BJ (cell line): ENCODE data around the gene TMEM204. TPM values are rescaled to one million over a fixed set of nuclear protein-coding genes. Genes with fewer than 3 reads are reported as not detected.

Experiments
- CTCF ChIA-PET: fragments of 350-600 bp; formaldehyde crosslinking; extraction: SDS; loops from one replicate; lab custom pipeline; 2021; ENCODE audit warnings: antibody characterized with exemption, inconsistent platforms; lab: Yijun Ruan, JAX
- POLR2A ChIA-PET: fragments of 300-600 bp; sonication (Branson Sonifier 250); formaldehyde crosslinking; extraction: SDS; loops from one replicate; lab custom pipeline; 2021; ENCODE audit warnings: antibody characterized with exemption; lab: Charles Lee
- DNase-seq: peaks from one replicate; pipeline ENCODE4 v3.0.0-alpha.2; 2011; ENCODE audit warnings: low read depth
- H3K27me3 ChIP-seq: 2 replicates; pipeline ENCODE4 v1.6.0; 2011; ENCODE audit warnings: low read length; ENCODE audit not compliant: control insufficient read depth, insufficient read depth
- H3K36me3 ChIP-seq: 2 replicates; pipeline ENCODE4 v1.5.1; 2011; ENCODE audit warnings: low read length; ENCODE audit not compliant: control insufficient read depth, insufficient read depth
- H3K4me3 ChIP-seq: 2 replicates; pipeline ENCODE4 v1.5.1; 2011; ENCODE audit warnings: low read depth, mild to moderate bottlenecking, control low read depth, low read length
- polyA plus RNA-seq: library from polyadenylated mRNA; depleted of rRNA; stranded (reverse); fragments of >200 nt; gene quantifications from 2 replicates; pipeline ENCODE4 v1.2.3, GENCODE V29; 2011
- TF ChIP-seq, protein P1 (sequence below): IDR thresholded peaks from 2 replicates; pipeline ENCODE4 v1.5.1; 2011; ENCODE audit warnings: low read depth, mild to moderate bottlenecking, control low read depth, inconsistent platforms, low read length, moderate library complexity; ENCODE audit not compliant: insufficient read depth

TMEM204 gene
- polyA plus RNA-seq, 1 experiment: 81.9 TPM

- TF ChIP-seq, protein P1, sequence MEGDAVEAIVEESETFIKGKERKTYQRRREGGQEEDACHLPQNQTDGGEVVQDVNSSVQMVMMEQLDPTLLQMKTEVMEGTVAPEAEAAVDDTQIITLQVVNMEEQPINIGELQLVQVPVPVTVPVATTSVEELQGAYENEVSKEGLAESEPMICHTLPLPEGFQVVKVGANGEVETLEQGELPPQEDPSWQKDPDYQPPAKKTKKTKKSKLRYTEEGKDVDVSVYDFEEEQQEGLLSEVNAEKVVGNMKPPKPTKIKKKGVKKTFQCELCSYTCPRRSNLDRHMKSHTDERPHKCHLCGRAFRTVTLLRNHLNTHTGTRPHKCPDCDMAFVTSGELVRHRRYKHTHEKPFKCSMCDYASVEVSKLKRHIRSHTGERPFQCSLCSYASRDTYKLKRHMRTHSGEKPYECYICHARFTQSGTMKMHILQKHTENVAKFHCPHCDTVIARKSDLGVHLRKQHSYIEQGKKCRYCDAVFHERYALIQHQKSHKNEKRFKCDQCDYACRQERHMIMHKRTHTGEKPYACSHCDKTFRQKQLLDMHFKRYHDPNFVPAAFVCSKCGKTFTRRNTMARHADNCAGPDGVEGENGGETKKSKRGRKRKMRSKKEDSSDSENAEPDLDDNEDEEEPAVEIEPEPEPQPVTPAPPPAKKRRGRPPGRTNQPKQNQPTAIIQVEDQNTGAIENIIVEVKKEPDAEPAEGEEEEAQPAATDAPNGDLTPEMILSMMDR: no peak
- no peak overlapping the region for H3K4me3 ChIP-seq
- no peaks in the 10 kb centered on the region for H3K36me3 ChIP-seq
- DNase-seq: no peak
- no peaks in the 10 kb centered on the region for H3K27me3 ChIP-seq
- ChIA-PET POLR2A (no interaction called here), CTCF (no interaction called here)
Measured at GRCh38 chr16:1488054-1488601, 45.3 kb upstream of the TMEM204 start.

DNA sequence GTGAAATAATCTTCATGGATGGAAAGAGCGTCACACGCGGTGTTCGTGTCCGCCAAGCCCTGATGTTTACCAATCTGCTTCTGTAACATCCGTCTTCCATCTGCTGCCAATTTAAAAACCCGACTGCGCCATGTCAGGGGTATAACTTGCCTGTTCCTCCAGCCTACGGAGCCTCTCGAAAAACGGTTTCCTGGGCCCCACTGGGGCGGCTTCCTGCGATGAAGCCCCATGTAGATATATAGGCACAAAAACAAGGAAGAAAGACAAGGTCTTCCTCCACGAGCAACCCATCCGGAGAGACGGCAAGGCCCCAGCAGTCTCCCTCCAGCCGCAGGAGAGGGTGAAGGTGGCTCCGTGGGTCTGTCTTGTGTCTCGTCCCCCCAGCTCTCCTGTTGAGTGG lies 44.8 kb upstream of the TMEM204 start, which contains the start of gene PTX4:
PTX4 (minus strand) TSS at position 326 of the 400 bp plus-strand sequence; CDS start at position 291, 35 bp downstream.
- TF ChIP-seq, protein P1: no peak
- CTCF ChIA-PET: no interaction called here
- no peak for DNase-seq
- POLR2A ChIA-PET: no interaction called here
- Histone ChIP-seq H3K27me3 (no peaks in the 10 kb centered on the region), H3K36me3 (no peaks in the 10 kb centered on the region), H3K4me3 (no peak within 1 kb of the TSS)

- DNase-seq: no peak
- TF ChIP-seq, protein P1: no peak
- no peaks in the 10 kb centered on the region for H3K27me3 ChIP-seq
- ChIA-PET POLR2A (no interaction called here), CTCF (no interaction called here)
- H3K4me3 ChIP-seq: no peak overlapping the region
- no peaks in the 10 kb centered on the region for H3K36me3 ChIP-seq
Measured at GRCh38 chr16:1489077-1489476, 44.4 kb upstream of the TMEM204 start.

DNA sequence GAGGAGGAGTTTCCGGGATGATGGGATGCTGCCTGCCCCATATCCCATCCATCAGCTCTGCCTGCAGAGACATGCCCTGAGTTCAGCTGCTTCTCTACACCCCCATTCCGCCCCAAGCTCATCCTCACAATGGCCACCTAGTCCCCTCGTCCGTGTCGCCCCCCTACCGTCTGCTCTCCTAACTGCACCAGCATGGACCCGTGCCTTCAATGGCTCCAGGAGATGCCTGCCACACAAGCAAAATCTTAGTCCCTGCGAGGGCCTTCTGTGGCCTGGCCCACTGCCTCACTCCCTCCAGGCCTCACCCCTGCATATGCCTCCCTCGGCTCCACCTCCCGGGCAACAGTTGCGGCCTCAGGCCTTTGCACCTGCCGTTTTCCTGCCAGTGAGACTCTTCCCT lies 42.1 kb upstream of the TMEM204 start:
- Histone ChIP-seq H3K36me3 (peaks cover 6% of the 10 kb centered on the region), H3K27me3 (no peaks in the 10 kb centered on the region), H3K4me3 (no peak overlapping the region)
- TF ChIP-seq, protein P1: no peak
- POLR2A ChIA-PET: no interaction called here
- CTCF ChIA-PET: interaction anchor here (1.9 kb wide), 1 partner anchor 13 kb away, joined by 4 read pairs; no protein-coding TSS in a partner anchor
- DNase-seq: no peak

DNA sequence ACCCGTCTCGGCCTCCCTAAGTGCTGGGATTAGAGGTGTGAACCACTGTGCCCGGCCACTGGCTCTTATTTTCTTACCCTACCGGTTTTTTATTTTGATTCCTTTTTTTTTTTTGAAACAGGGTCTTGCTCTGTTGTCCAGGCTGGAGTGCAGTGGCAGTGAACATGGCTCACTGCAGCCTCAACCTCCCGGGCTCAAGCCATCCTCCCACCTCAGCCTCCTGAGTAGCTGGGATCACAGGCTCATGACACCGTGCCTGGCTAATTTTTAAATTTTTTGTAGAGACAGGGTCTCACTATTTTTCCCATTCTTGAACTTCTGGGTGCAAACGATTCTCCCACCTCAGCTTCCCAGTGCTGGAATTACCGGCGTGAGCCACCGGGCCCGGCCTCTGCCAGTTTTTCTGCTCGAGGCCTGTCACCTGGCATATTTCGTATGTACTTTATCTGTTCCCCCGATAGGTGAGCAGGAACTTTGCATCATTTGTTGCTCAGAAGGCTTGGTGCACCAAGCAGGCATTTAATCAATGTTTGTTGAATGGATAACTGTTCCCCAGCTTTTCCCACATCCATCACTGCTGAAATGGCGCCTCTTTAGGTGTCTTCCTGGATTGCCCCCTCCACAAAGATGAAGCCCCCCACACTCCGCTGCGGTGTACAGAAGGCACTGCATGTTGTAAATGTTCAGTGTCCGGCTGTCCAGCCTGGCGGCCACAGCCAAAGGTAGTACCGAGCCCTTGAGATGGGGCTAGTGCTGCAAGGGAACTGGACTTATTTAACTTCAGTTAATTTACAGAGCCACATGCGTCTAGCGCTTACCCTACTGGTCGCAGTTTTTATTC lies 41.2 kb upstream of the TMEM204 start:
- TF ChIP-seq, protein P1: no peak
- H3K36me3 ChIP-seq: peaks cover 10% of the 10 kb centered on the region
- DNase-seq: no peak
- POLR2A ChIA-PET: no interaction called here
- CTCF ChIA-PET: interaction anchor here (1.1 to 1.9 kb wide), 2 partner anchors 14 to 185 kb away, joined by 3 to 4 read pairs; partner anchors contain the start of gene JPT2
- H3K27me3 ChIP-seq: no peaks in the 10 kb centered on the region
- H3K4me3 ChIP-seq: peak overlapping the region; percentile 74; the same call in 1 of the 2 replicates
